Subcutaneous adipose tissue (tissue), 4 donors: Measurements from ENCODE around the gene PLEKHO2. TPM values are rescaled to one million over a fixed set of nuclear protein-coding genes. Genes with fewer than 3 reads are reported as not detected.

Source experiments
- total RNA-seq, 4 donors: library from RNA; depleted of rRNA; stranded (reverse); fragments of >200 nt; gene quantifications; one replicate each; pipeline ENCODE4 v1.1.0, GENCODE V29; 2016
- TF ChIP-seq, protein P1 (sequence below): fragments of 450-650 bp; IDR thresholded peaks from one replicate; pipeline ENCODE4 v1.5.1; 2016; ENCODE audit warnings: low read depth, mild to moderate bottlenecking, control low read depth, antibody characterized with exemption, moderate library complexity

PLEKHO2 gene
- total RNA-seq, 4 donors from 2014 or later, result 31.3 to 54.7 (median 36.5) TPM

DNA sequence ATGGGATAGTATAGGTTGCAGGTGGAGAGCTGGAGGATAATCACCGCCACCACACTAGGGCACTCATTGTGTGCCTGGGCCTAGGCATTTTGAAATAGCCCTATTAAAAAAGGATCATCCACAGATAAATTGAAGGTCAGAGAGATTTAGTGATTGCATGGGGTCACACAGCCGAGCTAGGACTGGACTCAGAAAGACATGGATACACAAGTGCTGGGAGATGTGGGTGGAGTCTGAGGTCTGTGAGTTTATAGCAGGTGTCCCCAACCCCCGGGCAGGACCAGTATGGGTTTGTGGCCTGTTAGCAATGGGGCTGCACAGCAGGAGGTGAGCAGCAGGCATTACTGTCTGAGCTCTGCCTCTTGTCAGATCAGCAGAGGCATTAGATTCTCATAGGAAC, 64.7 kb downstream of the PLEKHO2 start:
- TF ChIP-seq, protein P1, sequence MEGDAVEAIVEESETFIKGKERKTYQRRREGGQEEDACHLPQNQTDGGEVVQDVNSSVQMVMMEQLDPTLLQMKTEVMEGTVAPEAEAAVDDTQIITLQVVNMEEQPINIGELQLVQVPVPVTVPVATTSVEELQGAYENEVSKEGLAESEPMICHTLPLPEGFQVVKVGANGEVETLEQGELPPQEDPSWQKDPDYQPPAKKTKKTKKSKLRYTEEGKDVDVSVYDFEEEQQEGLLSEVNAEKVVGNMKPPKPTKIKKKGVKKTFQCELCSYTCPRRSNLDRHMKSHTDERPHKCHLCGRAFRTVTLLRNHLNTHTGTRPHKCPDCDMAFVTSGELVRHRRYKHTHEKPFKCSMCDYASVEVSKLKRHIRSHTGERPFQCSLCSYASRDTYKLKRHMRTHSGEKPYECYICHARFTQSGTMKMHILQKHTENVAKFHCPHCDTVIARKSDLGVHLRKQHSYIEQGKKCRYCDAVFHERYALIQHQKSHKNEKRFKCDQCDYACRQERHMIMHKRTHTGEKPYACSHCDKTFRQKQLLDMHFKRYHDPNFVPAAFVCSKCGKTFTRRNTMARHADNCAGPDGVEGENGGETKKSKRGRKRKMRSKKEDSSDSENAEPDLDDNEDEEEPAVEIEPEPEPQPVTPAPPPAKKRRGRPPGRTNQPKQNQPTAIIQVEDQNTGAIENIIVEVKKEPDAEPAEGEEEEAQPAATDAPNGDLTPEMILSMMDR, result no peak

DNA sequence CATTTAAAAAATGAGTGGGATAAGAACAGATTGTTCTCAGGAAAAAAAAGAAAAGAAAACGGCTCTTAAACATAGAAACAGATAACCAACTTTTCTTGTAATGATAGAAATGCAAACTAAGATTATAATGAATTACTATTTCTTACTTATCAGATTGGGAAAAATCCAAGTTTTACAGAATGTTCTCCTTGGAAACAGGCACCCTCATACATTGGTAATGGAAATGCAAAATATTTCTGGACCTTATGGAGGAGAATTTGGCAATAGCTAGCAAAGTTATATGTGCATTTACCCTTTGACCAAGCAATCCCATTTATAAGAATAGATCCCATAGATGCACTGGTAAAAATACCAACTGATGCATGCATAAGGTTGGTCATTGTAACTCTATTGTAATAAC, 66.3 kb downstream of the PLEKHO2 start:
- TF ChIP-seq, protein P1, result no peak

DNA sequence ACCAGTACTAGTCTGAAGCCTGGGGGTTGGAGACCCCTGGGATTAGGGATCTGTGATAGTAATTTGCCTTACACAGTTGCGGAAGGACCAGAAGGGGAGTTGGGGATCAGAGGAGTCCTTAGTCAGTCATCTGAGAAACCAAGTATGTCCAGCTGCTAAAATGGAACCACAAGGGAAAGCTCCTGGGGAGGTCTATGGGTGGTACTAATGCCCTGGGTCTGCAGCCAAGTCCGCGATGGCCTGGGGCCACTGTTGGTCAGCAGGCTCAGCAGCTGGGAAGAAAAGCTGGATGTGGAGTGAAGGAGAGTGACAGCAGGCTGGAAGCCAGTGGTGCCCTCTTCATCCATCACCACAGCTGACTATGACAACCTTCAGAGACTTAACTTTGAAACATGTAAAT, 67.8 kb downstream of the PLEKHO2 start:
- TF ChIP-seq, protein P1, result no peak

DNA sequence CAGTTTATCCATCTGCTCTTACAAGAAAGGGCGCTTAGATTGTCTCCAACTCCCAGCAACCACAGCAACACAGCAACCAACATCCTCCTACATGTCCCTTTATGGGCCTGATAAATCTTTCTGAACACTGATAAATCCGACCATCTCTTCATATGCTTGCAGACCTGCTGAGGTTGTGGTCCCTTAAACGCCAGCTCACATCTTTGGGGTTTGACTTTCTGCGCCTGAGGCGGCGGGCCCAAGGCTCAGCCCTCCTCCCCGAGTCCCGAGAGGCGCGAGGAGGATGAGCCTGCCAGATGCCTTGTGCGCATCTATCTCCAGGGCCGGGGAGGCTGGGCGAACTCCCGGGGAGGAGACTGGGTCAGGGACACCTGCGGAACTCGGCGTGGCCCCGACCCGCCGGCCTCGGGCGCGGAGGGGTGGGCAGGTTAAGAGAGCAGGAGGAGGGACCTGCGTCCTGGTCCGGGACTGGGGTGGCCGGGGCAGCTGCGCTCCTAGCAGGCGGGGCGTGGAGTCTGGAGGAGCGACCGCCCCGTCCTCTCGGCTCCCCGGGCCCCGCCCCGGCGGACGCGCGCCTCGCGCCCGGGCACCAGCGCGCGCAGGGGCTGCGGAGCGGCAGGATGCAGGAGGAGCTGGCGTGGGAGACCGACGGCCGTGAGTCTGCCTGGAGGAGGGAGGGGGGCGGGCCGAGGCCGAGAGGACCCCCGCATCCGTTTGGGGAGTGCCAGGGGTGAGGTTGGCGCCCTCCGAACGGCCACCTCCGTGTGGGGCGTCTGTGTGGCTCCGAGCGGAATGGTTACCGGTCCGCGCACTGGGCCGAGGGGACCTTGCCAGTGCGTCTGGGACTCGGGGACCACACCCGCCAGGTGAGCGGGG, 69.8 kb downstream of the PLEKHO2 start, which contains the start of gene ANKDD1A:
TSS of gene ANKDD1A (plus strand) at position 592 of the 876 bp plus-strand sequence. CDS start at position 621, 29 bp downstream.
- TF ChIP-seq, protein P1, result no peak

DNA sequence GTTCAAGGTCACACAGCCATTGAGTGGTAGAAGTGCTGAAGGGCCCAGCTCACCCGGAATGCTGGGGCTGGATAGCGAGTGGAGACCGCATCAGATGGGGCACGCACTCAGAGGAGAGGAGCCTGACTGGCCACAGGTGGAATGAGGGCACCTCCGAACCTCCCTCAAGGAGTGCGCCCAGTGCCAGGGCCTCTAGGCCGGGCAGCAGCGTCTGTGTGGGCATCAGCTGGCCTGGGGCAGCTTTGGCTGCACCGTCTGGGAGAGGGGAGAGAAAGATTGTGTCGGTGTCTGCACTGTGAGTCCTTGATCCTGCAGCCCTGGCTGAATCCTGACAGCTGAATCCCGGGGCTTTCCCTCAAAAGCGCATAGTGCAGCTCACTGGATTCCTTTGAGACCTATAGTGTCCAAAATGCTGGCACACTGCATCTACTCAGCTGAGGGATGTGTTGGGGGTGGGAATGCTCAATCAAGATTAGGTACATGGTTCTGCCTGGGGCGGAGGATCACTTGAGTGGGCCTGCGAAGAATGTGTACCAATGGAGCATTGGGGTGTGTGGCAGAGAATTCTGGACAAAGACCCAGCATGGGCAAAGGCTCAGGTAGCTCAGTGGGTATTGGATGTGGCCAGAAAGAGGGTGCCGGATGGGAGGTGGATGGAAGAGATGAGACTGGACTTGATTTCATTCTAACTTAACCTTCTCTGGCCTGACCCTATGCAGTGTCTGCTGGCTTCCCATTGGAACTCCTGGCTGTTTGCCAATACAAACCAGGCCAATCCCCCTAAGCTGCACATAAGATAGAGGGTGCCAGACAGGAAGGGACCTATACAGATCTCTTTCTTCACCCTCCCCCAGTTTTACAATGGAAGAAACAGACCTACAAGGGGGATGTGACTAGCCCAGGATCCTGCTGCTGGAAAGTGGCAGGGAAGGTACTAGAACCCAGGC, 70.9 kb downstream of the PLEKHO2 start:
- TF ChIP-seq, protein P1, result no peak

DNA sequence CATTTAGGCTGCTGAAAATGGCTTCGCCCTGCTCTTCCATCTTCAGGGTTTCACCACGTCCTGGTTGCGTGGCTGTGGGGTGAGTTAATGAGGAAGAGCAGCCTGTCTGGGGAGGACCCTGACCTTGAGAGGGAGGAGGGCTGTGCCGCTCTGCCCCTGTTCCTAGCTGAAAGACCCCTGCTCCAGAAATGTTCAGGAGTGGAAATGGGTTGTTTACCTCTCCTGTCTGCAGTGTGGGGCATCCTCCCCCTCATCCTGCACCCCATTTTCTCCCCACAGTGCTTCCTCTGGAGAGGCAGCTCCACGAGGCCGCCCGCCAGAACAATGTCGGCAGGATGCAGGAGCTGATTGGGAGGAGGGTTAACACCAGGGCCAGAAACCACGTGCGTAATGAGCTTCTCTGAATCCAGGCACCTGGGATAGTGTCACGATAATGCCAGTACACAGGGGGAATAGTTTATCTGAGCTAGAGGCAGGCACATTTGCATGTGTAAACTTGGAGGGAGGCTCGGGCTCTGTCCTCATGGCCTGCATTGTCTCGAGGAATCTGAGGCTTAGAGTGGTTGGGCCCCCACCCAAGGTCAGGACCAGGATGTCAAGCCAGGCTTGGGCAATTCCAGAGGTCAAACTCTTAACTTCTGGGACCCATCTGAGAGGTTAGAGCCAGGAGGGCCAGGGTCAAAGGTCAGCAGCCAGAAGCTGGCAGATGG, 74.0 kb downstream of the PLEKHO2 start:
- TF ChIP-seq, protein P1, result no peak
